ENCODE measurements around the gene C16orf89.

DNA sequence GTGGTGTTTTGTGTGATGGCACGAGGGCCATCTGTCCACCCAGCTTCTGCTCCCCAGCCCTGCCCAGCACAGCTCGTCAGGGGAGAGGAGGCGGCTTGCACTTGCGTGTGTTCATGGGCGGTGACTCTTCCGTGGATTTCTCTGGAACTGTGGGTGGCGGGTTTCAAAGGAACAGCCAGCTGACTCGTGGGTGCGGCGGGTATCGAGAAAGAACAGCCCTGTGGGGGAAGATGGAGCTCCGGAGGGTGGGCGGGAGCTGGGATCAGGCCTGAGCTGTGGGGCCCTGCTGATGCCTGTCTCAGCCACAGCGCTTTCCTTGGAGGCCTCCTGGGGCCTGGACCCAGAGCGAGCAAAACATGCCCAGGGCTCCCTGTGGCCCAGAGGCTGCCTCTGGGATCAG is 45.2 kb downstream of the C16orf89 start:
- TF ChIP-seq, protein P1, sequence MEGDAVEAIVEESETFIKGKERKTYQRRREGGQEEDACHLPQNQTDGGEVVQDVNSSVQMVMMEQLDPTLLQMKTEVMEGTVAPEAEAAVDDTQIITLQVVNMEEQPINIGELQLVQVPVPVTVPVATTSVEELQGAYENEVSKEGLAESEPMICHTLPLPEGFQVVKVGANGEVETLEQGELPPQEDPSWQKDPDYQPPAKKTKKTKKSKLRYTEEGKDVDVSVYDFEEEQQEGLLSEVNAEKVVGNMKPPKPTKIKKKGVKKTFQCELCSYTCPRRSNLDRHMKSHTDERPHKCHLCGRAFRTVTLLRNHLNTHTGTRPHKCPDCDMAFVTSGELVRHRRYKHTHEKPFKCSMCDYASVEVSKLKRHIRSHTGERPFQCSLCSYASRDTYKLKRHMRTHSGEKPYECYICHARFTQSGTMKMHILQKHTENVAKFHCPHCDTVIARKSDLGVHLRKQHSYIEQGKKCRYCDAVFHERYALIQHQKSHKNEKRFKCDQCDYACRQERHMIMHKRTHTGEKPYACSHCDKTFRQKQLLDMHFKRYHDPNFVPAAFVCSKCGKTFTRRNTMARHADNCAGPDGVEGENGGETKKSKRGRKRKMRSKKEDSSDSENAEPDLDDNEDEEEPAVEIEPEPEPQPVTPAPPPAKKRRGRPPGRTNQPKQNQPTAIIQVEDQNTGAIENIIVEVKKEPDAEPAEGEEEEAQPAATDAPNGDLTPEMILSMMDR (IDR thresholded peaks at IDR 0.05; ENCODE audit: insufficient read depth, low read depth, low read length): no peak
- no peak for TF ChIP-seq EZH2 (IDR thresholded peaks at IDR 0.05; ENCODE audit: insufficient read depth, low read length)
